Esophagus muscularis mucosa (tissue), 4 donors: ENCODE data around the gene INPP5J. TPM values are rescaled to one million over a fixed set of nuclear protein-coding genes. Genes with fewer than 3 reads are reported as not detected.

ENCODE experiments used
- DNase-seq: peaks from one replicate; pipeline ENCODE4 v3.0.0-alpha.2; 2017; ENCODE audit errors: extremely low spot score
- H3K27ac ChIP-seq, 4 donors: fragments of 200-600 bp; sonication (generic); replicated peaks in 1 of 4; 1 replicate in 3 of 4; 2 replicates in 1 of 4; pipeline ENCODE4 v1.5.1; 2016 to 2019; ENCODE audit warnings: mild to moderate bottlenecking in 1 of 4
- H3K27me3 ChIP-seq, 4 donors: fragments of 200-600 bp; sonication (generic); one replicate each; pipeline versions ENCODE4 v1.5.1 to v1.6.0; 2016 to 2019
- H3K36me3 ChIP-seq, 4 donors: fragments of 200-600 bp; sonication (generic); one replicate each; pipeline ENCODE4 v1.5.1; 2016 to 2019
- H3K4me1 ChIP-seq, 4 donors: fragments of 200-600 bp; sonication (generic); one replicate each; pipeline ENCODE4 v1.5.1; 2016 to 2019
- H3K4me3 ChIP-seq, 4 donors: fragments of 200-600 bp; sonication (generic); 1 replicate in 2 of 4; 2 replicates in 2 of 4; pipeline ENCODE4 v1.5.1; 2016 to 2019; ENCODE audit warnings: mild to moderate bottlenecking in 4 of 4, moderate library complexity in 1 of 4
- H3K9me3 ChIP-seq, 4 donors: fragments of 200-600 bp; sonication (generic); 1 replicate in 3 of 4; 2 replicates in 1 of 4; pipeline ENCODE4 v1.5.1; 2016 to 2019
- CTCF ChIP-seq, 3 experiments: fragments of 200-600 bp in 2 of 3; fragments of 450-650 bp in 1 of 3; sonication (generic) in 2 of 3; IDR thresholded peaks; one replicate each; pipeline ENCODE4 v1.5.1; 2017 to 2019; ENCODE audit warnings: antibody characterized with exemption in 3 of 3, mild to moderate bottlenecking in 2 of 3, moderate library complexity in 1 of 3
- EP300 ChIP-seq: sonication (generic); formaldehyde crosslinking; IDR thresholded peaks from one replicate; pipeline ENCODE4 v1.6.1; 2017; ENCODE audit warnings: antibody characterized with exemption
- POLR2A ChIP-seq: fragments of 450-650 bp; IDR thresholded peaks from one replicate; pipeline ENCODE4 v1.6.1; 2017; ENCODE audit warnings: antibody characterized with exemption, moderate library complexity, mild to moderate bottlenecking, low read depth
- POLR2AphosphoS5 ChIP-seq, 2 donors: sonication (generic); formaldehyde crosslinking; IDR thresholded peaks; one replicate each; pipeline ENCODE4 v1.6.1; 2017; ENCODE audit warnings: antibody characterized with exemption in 2 of 2
- WGBS: methylation state at CpG from one replicate; pipeline ENCODE4 v1.1.5; 2018; 5-methylcytosine and 5-hydroxymethylcytosine counted together
- intact Hi-C: fragments of 100-400 bp; cut with DNase I; formaldehyde crosslinking; loops from one replicate; pipeline ENCODE4 v1.15.1; 2023
- total RNA-seq, 4 donors: library from RNA; depleted of rRNA; stranded (reverse); fragments of >200 nt; gene quantifications; one replicate each; pipeline versions ENCODE4 v1.1.0 to v1.2.1, GENCODE V29; 2016

Gene INPP5J
- total RNA-seq, 4 donors from 2014 or later, result 1.3 to 2.1 (median 1.8) TPM

- Histone ChIP-seq H3K4me1 (no peaks in the 10 kb centered on the region), H3K4me3 (no peak within 1 kb of the TSS), H3K36me3 (no peaks in the 10 kb centered on the region), H3K27ac (no peak within 1 kb of the TSS), H3K9me3 (no peaks in the 10 kb centered on the region), H3K27me3 (peaks cover 0 to 23% (median 0%) of the 10 kb centered on the region in 4 donors)
- 42% methylated on average over 24 of the region's 24 CpGs for WGBS
- intact Hi-C loops, result loop anchor here (10.0 kb wide), 1 partner anchor 375 kb away; no protein-coding TSS in a partner anchor
- no peak for DNase-seq
- TF ChIP-seq POLR2A (no peak), CTCF (IDR thresholded peaks at IDR 0.05) (no peak), EP300 (no peak), POLR2AphosphoS5 (IDR thresholded peaks at IDR 0.05) (no peak)
Measured at GRCh38 chr22:31139866-31140716, 17.3 kb downstream of the INPP5J start, which contains the start of gene PLA2G3. TSS of gene PLA2G3 (minus strand) at chr22:31140508. CDS start at chr22:31140354, 154 bp downstream.

- no peaks in the 10 kb centered on the region for H3K9me3 ChIP-seq
- H3K4me3 ChIP-seq, result no peak overlapping the region
- H3K27ac ChIP-seq, result no peak overlapping the region
- intact Hi-C loops, result loop anchor here (10.0 kb wide), 1 partner anchor 376 kb away; no protein-coding TSS in a partner anchor
- 79% methylated on average over 5 of the region's 5 CpGs for WGBS
- H3K27me3 ChIP-seq, result peaks cover 0 to 23% (median 0%) of the 10 kb centered on the region in 4 donors
- H3K4me1 ChIP-seq, result no peaks in the 10 kb centered on the region
- TF ChIP-seq CTCF (IDR thresholded peaks at IDR 0.05), result no peak
- TF ChIP-seq POLR2A, result no peak
- TF ChIP-seq POLR2AphosphoS5 (IDR thresholded peaks at IDR 0.05), result no peak
- TF ChIP-seq EP300, result no peak
- H3K36me3 ChIP-seq, result no peaks in the 10 kb centered on the region
- DNase-seq, result no peak
Measured at GRCh38 chr22:31140746-31141145, 18.0 kb downstream of the INPP5J start.

- no peak overlapping the region for H3K4me3 ChIP-seq
- H3K27ac ChIP-seq, result no peak overlapping the region
- no peaks in the 10 kb centered on the region for H3K9me3 ChIP-seq
- no peaks in the 10 kb centered on the region for H3K36me3 ChIP-seq
- H3K27me3 ChIP-seq, result peaks cover 0 to 23% (median 0%) of the 10 kb centered on the region in 4 donors
- no peak for DNase-seq
- no peak for TF ChIP-seq CTCF (IDR thresholded peaks at IDR 0.05)
- no peak for TF ChIP-seq POLR2AphosphoS5 (IDR thresholded peaks at IDR 0.05)
- WGBS, result 100% methylated on average over 2 of the region's 2 CpGs
- H3K4me1 ChIP-seq, result no peaks in the 10 kb centered on the region
- intact Hi-C loops, result loop anchor here (10.0 kb wide), 1 partner anchor 377 kb away; no protein-coding TSS in a partner anchor
Measured at GRCh38 chr22:31141551-31141950, 18.8 kb downstream of the INPP5J start.

- H3K4me3 ChIP-seq, result no peak overlapping the region
- TF ChIP-seq POLR2A (no peak), POLR2AphosphoS5 (IDR thresholded peaks at IDR 0.05) (no peak), CTCF (IDR thresholded peaks at IDR 0.05) (no peak), EP300 (no peak)
- H3K36me3 ChIP-seq, result no peaks in the 10 kb centered on the region
- no peaks in the 10 kb centered on the region for H3K9me3 ChIP-seq
- no peaks in the 10 kb centered on the region for H3K4me1 ChIP-seq
- peaks cover 0 to 23% (median 0%) of the 10 kb centered on the region in 4 donors for H3K27me3 ChIP-seq
- H3K27ac ChIP-seq, result no peak overlapping the region
- DNase-seq, result no peak
- 93% methylated on average over 3 of the region's 4 CpGs for WGBS
- intact Hi-C loops, result loop anchor here (10.0 kb wide), 1 partner anchor 377 kb away; no protein-coding TSS in a partner anchor
Measured at GRCh38 chr22:31142285-31142684, 19.5 kb downstream of the INPP5J start.
